Hepatocyte (in vitro differentiated cells): ENCODE data around the gene SOD3. TPM values are rescaled to one million over a fixed set of nuclear protein-coding genes. Genes with fewer than 3 reads are reported as not detected.

Experiments
- DNase-seq: peaks from one replicate; pipeline ENCODE4 v3.0.0-alpha.2; 2016; ENCODE audit warnings: low spot score
- H2AFZ ChIP-seq: fragments of 200-600 bp; sonication (generic); 2 replicates; pipeline ENCODE4 v1.6.0; 2016; ENCODE audit warnings: antibody characterized with exemption, mild to moderate bottlenecking
- H3K27ac ChIP-seq: fragments of 200-600 bp; sonication (generic); 2 replicates; pipeline ENCODE4 v1.5.1; 2016; ENCODE audit warnings: mild to moderate bottlenecking
- H3K27me3 ChIP-seq: fragments of 200-600 bp; sonication (generic); 2 replicates; pipeline ENCODE4 v1.6.1; 2016
- H3K36me3 ChIP-seq: fragments of 200-600 bp; sonication (generic); replicated peaks from 2 replicates; pipeline ENCODE4 v1.5.1; 2016; ENCODE audit warnings: low read depth; ENCODE audit not compliant: insufficient read depth
- H3K4me1 ChIP-seq: fragments of 200-600 bp; sonication (generic); 2 replicates; pipeline ENCODE4 v1.5.1; 2016; ENCODE audit warnings: mild to moderate bottlenecking, moderate library complexity; ENCODE audit not compliant: insufficient read depth
- H3K4me2 ChIP-seq: fragments of 200-600 bp; sonication (generic); 2 replicates; pipeline ENCODE4 v1.6.0; 2016
- H3K4me3 ChIP-seq: fragments of 200-600 bp; sonication (generic); 2 replicates; pipeline ENCODE4 v1.5.1; 2016; ENCODE audit warnings: mild to moderate bottlenecking
- H3K79me2 ChIP-seq: fragments of 200-600 bp; sonication (generic); 2 replicates; pipeline ENCODE4 v1.6.0; 2017; ENCODE audit warnings: mild to moderate bottlenecking
- H3K9me2 ChIP-seq: fragments of 200-600 bp; sonication (generic); replicated peaks from 2 replicates; pipeline ENCODE4 v1.6.0; 2017; ENCODE audit warnings: mild to moderate bottlenecking; ENCODE audit not compliant: insufficient read depth
- H3K9me3 ChIP-seq: fragments of 200-600 bp; sonication (generic); 2 replicates; pipeline ENCODE4 v1.5.1; 2016; ENCODE audit warnings: low read depth, mild to moderate bottlenecking
- H4K20me1 ChIP-seq: fragments of 200-600 bp; sonication (generic); 2 replicates; pipeline ENCODE4 v1.6.0; 2016; ENCODE audit warnings: mild to moderate bottlenecking; ENCODE audit not compliant: insufficient read depth, poor library complexity, severe bottlenecking
- EZH2 ChIP-seq: fragments of 200-600 bp; sonication (generic); IDR thresholded peaks from 2 replicates; pipeline ENCODE4 v1.6.1; 2016; ENCODE audit warnings: antibody characterized with exemption, mild to moderate bottlenecking, borderline replicate concordance
- EZH2phosphoT487 ChIP-seq: fragments of 200-600 bp; sonication (generic); IDR thresholded peaks from one replicate; pipeline ENCODE4 v1.6.1; 2018; ENCODE audit warnings: antibody characterized with exemption, mild to moderate bottlenecking, low read depth, moderate library complexity; ENCODE audit not compliant: unreplicated experiment, severe bottlenecking
- WGBS: methylation state at CpG from one replicate; pipeline ENCODE4 v1.1.6; 2016; ENCODE audit warnings: low lambda C conversion rate; ENCODE audit errors: missing lambda C conversion rate; 5-methylcytosine and 5-hydroxymethylcytosine counted together
- polyA plus RNA-seq: library from polyadenylated mRNA; unstranded; fragments of >200 nt; fragmentation: Nextera tagmentation; extraction: Ambion mirVana; gene quantifications from 2 replicates; pipeline ENCODE4 v1.2.1, GENCODE V29; 2016
- small RNA-seq: library from RNA; depleted of rRNA; stranded (forward); fragments of <200 nt; gene quantifications from one replicate; pipeline ENCODE3, GENCODE V24; 2014
- total RNA-seq: library from RNA; depleted of rRNA; stranded (reverse); fragments of >200 nt; gene quantifications from 2 replicates; pipeline ENCODE4 v1.2.3, GENCODE V29; 2014
- TF ChIP-seq, protein P1 (sequence below): fragments of 200-600 bp; sonication (generic); IDR thresholded peaks from 2 replicates; pipeline ENCODE4 v1.5.1; 2016; ENCODE audit warnings: antibody characterized with exemption, mild to moderate bottlenecking; ENCODE audit not compliant: poor library complexity

The SOD3 gene
- total and polyA plus RNA-seq, 2 experiments from 2014 or later, result 7.5 to 20.3 TPM

DNA sequence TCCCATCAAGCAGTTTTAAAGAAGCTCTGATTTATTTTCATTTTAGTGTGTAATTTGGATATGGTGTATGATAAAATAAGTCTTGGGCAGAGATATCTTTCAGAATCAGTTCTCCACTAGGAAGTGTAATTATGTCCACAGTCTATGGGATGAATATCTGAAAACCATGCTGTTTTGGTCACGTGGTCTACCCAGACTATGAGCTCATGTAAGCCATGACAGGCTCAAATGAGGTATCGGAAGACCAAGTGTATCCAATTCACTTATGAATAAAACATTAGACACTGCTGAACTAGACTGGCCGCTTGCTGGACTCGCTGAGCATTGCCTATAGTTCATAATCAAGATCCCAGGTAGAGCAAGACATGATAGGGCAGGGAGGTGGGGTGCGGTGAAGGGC, 50.5 kb downstream of the SOD3 start:
- H4K20me1 ChIP-seq, result no peaks in the 10 kb centered on the region
- WGBS, result 96% methylated on average over 5 of the region's 5 CpGs
- H3K36me3 ChIP-seq, result no peaks in the 10 kb centered on the region
- H3K4me1 ChIP-seq, result no peaks in the 10 kb centered on the region
- H3K27ac ChIP-seq, result no peak overlapping the region
- no peaks in the 10 kb centered on the region for H3K27me3 ChIP-seq
- no peak for DNase-seq
- no peaks in the 10 kb centered on the region for H3K9me3 ChIP-seq
- no peaks in the 10 kb centered on the region for H3K9me2 ChIP-seq
- H3K79me2 ChIP-seq, result no peaks in the 10 kb centered on the region
- no peak overlapping the region for H2AFZ ChIP-seq
- H3K4me2 ChIP-seq, result no peak overlapping the region
- H3K4me3 ChIP-seq, result no peak overlapping the region
- TF ChIP-seq, protein P1, sequence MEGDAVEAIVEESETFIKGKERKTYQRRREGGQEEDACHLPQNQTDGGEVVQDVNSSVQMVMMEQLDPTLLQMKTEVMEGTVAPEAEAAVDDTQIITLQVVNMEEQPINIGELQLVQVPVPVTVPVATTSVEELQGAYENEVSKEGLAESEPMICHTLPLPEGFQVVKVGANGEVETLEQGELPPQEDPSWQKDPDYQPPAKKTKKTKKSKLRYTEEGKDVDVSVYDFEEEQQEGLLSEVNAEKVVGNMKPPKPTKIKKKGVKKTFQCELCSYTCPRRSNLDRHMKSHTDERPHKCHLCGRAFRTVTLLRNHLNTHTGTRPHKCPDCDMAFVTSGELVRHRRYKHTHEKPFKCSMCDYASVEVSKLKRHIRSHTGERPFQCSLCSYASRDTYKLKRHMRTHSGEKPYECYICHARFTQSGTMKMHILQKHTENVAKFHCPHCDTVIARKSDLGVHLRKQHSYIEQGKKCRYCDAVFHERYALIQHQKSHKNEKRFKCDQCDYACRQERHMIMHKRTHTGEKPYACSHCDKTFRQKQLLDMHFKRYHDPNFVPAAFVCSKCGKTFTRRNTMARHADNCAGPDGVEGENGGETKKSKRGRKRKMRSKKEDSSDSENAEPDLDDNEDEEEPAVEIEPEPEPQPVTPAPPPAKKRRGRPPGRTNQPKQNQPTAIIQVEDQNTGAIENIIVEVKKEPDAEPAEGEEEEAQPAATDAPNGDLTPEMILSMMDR, result no peak
- TF ChIP-seq EZH2 (no peak), EZH2phosphoT487 (no peak)

GRCh38 chr4:24846716-24847115, 51.3 kb downstream of the SOD3 start:
- DNase-seq, result no peak
- Histone ChIP-seq H3K4me3 (no peak overlapping the region), H3K27ac (no peak overlapping the region), H2AFZ (no peak overlapping the region), H3K27me3 (no peaks in the 10 kb centered on the region), H3K9me3 (no peaks in the 10 kb centered on the region), H4K20me1 (no peaks in the 10 kb centered on the region), H3K79me2 (no peaks in the 10 kb centered on the region), H3K4me1 (no peaks in the 10 kb centered on the region), H3K4me2 (no peak overlapping the region), H3K9me2 (no peaks in the 10 kb centered on the region), H3K36me3 (no peaks in the 10 kb centered on the region)
- 82% methylated on average over 5 of the region's 5 CpGs for WGBS
- TF ChIP-seq EZH2phosphoT487 (no peak), EZH2 (no peak)

DNA sequence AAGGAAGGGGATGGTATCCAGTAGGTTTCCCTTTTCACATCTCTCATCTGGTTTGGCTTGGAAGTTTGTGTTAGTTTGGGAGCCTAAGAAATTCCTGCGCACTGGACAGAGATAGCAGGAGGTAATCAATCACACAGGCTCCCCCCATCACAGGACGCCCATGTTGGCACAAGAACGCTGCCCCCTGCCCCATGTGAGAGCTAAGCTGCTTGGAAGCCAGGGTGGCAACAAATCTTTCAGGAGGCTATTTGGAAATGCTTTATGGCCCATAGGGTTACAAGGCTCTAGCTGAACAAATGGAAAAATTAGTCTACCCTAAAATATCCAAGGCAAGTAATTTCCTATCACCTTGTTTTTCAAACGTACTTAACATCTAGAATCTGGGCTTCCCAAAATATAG, 54.0 kb downstream of the SOD3 start:
- no peaks in the 10 kb centered on the region for H3K27me3 ChIP-seq
- no peaks in the 10 kb centered on the region for H3K9me3 ChIP-seq
- H4K20me1 ChIP-seq, result no peaks in the 10 kb centered on the region
- no peaks in the 10 kb centered on the region for H3K4me1 ChIP-seq
- no peaks in the 10 kb centered on the region for H3K79me2 ChIP-seq
- TF ChIP-seq, protein P1, result no peak
- TF ChIP-seq EZH2phosphoT487 (no peak), EZH2 (no peak)
- no peak overlapping the region for H3K4me3 ChIP-seq
- no peak for DNase-seq
- H3K36me3 ChIP-seq, result no peaks in the 10 kb centered on the region
- H3K4me2 ChIP-seq, result no peak overlapping the region
- H3K9me2 ChIP-seq, result no peaks in the 10 kb centered on the region
- 72% methylated on average over 4 of the region's 4 CpGs for WGBS
- H3K27ac ChIP-seq, result no peak overlapping the region
- no peak overlapping the region for H2AFZ ChIP-seq

DNA sequence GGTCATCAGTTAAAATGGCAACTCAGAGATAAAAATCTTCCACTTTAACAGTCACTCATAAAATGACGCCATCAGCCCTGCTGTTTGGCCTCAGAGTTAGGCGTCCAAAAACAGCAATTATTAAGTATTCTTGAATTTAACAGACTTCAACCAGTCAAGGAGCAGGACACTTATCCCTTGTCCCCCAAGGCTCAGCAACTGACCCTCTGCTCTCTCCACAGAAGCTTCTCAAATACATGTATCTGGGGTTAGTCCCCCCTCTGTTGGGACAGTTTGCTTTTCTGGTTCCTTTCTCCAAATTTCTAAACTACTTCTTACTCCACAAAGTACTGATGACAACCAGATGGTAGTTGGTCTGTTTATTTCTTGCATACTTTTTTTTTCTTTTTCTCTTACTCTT, 54.4 kb downstream of the SOD3 start:
- no peaks in the 10 kb centered on the region for H4K20me1 ChIP-seq
- no peak overlapping the region for H3K27ac ChIP-seq
- no peaks in the 10 kb centered on the region for H3K79me2 ChIP-seq
- no peaks in the 10 kb centered on the region for H3K4me1 ChIP-seq
- no peaks in the 10 kb centered on the region for H3K9me2 ChIP-seq
- H3K4me3 ChIP-seq, result no peak overlapping the region
- H2AFZ ChIP-seq, result no peak overlapping the region
- no peaks in the 10 kb centered on the region for H3K27me3 ChIP-seq
- H3K4me2 ChIP-seq, result no peak overlapping the region
- no peaks in the 10 kb centered on the region for H3K9me3 ChIP-seq
- no peaks in the 10 kb centered on the region for H3K36me3 ChIP-seq
- DNase-seq, result no peak
- 71% methylated on average over 2 of the region's 2 CpGs for WGBS
- TF ChIP-seq EZH2phosphoT487, result no peak
- no peak for TF ChIP-seq EZH2
- TF ChIP-seq, protein P1, result no peak

Small RNAs within 50 kb of the gene (small RNA-seq; reads per million reads assigned to genes)
- gene AC006390.1, result not detected

Other genes starting within 250 kb of the SOD3 start
- 180 and 188 TPM in 2 replicates for gene DHX15, start 211.0 kb upstream of the SOD3 start, total RNA-seq
- gene DHX15, start 211.0 kb upstream of the SOD3 start, polyA plus RNA-seq, result 88.1 and 88.4 TPM in 2 replicates
- gene CCDC149, start 117.5 kb downstream of the SOD3 start, total RNA-seq, result 8.3 and 13.3 TPM in 2 replicates
- gene CCDC149, start 117.5 kb downstream of the SOD3 start, polyA plus RNA-seq, result 11.1 and 12.3 TPM in 2 replicates
- gene LGI2, start 235.4 kb downstream of the SOD3 start, total RNA-seq, result 0.60 and 3.6 TPM in 2 replicates
- gene LGI2, start 235.4 kb downstream of the SOD3 start, polyA plus RNA-seq, result 0.89 and 1.7 TPM in 2 replicates